Hypothalamus (tissue), 51 donors: ENCODE measurements around the gene IGF2BP2.
"Not testable (repeated sequence)": the region's sequence is repeated elsewhere in the genome, so short reads cannot be mapped to it uniquely, and the experiment has no call there.

Source experiments
- DNase-seq, 51 donors: peaks; one replicate each; lab custom pipeline; 2025; lab: John Stamatoyannopoulos, UW

The IGF2BP2 gene

DNA sequence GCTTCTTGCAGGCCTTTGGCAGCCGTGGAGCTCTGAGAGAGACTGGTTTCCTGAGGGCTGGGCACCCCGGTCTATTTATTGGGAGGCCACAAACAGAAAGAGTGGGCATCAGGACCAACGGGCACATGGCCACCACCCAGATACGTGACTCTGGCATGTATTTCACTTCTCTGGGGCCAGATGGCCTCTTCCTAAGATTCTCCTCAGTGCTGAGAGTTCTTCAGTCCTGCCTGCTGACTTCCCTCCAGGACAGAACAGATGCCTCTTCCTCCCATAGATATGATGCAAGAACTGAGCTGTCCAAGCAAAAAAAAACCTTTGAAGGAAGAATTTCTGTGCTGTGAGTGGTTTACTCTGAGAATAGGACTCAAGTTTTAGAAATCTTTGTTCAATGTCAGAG, 107.7 kb downstream of the IGF2BP2 start:
- peak in 1 of 51 donors; percentile 2 for DNase-seq

DNA sequence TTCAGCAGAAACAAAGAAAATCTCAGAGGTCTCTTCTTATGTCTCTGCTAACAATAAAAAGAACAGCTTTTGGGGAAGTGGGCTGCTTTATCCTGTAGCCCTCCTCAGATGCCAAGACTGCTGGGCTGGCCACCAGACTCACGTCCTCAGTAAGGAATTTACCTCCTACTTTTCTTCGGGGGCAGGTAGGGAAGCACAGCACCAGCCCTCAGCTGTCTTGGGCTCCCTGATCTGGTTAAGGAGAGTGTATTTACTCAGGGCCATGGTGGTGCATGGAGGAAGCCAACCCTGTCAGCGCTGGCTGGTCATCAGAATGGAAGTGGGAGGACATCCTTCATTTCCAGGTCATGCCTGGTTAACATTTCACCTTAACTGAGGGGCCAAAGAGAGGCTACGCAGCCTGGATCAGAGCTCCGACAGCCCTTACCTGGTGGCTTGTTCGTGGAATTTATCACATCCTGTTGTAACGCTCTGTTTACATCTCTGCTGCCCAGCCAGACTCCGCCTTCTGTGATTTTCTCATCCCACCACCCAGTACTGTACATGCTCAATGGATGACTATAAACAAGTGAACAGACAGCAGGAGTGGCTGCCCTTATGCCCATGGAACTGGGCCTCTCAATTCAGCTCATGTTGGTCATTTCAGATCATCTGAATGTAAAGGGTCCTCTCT, 108.3 kb downstream of the IGF2BP2 start:
- no peak for DNase-seq

DNA sequence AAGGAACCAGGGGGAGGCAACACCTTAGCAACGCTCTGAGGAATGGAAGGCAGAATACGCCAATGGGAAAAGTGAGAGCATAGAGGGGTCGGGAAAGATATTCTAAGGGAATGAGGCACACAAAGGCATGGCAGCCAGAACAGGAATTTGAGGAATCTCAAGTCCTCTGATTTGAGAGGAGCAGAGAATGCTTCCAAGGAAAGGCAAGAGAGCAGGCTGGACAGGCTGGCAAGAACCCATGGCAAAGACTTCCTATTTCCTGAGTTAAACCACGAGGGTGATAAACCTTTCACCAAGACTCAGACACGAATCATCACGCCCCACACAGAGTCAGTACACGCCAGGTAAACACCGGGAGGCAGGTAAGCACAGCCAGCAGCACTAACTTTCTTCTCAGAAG, 109.8 kb downstream of the IGF2BP2 start:
- DNase-seq = no peak

DNA sequence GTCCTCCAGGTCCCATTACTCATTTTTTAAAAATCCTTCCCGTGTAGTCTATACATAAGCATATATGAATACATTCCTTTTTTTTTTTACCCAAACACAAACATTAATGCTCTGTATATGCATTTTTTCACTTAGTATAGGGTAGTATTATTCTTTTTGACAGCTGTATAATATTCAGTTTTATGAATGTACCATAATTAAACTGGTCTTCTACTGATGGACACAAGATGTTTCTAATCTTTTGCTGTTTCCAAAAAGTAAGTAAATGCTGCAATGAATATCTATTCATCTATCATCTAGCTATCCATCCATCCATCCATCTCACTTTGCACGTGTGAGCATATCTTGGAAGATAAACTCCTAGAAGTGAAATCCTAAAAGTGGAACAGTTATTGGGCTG, 110.8 kb downstream of the IGF2BP2 start:
- no peak for DNase-seq

DNA sequence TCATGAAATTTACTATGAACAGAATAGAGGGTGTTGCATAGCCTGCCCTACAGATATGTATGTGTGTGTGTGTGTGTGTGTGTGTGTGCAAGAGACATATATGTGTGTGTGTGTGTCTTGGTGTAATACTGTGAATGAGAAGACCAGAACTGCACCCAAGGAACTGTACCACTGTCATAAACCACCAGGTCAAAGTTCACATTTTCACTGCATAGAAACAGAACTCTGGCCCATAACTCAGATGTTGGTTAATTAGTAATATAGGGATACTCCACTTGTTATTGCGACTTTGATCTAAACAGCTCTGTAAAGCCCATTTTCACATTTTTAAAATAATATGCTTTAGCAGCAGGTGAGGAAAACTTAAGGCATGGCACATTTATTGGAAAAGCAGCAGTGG, 111.8 kb downstream of the IGF2BP2 start:
- no peak for DNase-seq

DNA sequence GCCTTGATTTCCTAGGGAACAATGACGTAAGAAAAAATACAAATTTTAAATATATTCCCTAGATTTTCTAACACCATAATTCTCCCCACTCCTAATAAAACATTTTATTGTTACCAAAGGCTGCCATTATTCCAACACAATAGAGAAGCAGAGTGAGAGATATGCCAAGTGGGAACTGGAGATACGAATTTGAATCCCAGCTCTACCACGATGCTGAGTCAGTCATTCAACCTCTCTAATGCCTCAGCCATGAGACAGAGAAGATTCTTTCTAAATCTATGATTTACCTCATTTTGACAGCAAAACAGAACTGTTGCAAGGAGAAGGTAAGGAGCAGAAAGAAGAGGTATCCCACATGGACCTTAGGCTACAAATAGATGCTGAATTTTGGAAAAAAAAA, 112.5 kb downstream of the IGF2BP2 start:
- DNase-seq = no peak

DNA sequence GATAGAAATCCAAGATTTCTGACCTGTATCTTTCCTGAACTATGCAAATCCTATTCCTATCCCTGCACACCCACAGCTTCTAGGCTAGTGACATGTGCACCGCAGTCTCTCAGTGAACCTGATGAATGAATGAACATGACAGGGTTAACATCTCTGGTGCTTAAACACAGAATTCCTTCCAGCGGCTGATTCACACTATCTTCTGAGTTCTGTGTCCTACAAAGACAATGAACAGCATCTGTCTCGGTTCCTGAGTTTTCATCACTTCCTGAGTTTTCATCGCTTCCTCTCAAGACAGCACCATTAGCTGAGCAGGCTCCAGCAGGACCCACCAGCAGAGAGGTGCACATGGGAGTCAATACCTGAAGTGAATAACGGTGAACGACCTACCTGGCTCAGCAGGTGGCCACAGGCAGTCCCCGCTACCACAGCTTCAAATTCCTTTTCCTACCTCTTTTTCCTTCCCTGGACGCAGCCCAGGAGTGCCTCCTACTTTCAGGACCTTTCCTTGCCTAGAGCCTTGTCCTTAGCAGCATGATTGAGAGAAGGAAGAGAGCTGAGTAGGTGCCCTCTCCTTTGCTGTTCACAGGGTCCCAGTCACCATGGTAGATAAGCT, 113.5 kb downstream of the IGF2BP2 start:
- DNase-seq = no peak

DNA sequence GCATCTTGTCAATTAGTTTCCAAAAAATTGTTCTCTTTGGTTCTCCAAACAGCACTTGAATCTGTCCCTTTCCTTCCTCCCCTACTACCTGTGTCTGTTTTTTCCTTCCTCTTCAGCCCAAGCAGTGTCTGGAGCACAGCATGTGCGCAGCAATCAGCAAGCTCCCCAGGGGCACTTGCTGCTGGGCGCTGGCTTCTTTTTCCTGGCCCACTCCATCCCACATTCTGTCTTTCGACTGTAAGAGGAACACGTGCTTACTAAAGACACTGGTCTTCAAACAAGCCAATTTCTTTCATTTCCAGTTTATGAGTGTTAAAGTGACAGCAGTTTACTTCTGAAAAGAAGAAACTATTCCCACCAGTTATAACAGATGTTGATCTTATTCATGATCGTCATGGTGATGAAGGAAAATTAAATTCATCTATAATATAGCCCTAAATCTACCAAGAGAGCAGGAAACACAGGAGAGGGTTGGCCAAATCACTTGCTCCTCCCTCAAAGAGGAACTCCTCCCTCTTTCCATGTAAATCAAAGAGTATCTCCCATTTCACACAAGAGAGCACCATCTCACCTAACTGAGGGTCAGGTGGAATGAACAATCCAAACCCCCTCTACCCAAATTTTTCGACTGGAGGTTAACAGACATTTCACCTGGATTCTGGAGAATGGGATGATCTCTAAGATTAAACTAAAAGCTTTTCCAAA, 115.4 kb downstream of the IGF2BP2 start:
- no peak for DNase-seq

DNA sequence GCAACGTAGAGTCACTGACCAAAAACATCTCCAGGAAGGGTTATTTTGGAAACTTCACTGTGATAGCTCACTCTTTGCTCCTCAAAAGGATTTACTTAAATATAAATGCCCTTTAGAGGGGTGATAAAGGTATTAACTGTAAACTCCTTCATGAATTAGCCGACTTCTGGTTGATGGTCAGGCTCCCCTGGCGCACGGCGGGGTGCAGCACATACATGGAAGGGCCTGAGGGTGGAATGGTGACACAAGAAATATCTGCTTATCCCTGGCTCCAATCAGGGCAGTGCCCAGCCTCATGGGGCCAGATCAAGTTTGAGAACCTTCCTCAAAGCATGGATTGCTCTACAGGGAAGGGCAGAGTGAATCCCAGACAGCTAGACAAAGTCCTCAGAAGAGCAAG, 116.5 kb downstream of the IGF2BP2 start:
- DNase-seq = no peak

DNA sequence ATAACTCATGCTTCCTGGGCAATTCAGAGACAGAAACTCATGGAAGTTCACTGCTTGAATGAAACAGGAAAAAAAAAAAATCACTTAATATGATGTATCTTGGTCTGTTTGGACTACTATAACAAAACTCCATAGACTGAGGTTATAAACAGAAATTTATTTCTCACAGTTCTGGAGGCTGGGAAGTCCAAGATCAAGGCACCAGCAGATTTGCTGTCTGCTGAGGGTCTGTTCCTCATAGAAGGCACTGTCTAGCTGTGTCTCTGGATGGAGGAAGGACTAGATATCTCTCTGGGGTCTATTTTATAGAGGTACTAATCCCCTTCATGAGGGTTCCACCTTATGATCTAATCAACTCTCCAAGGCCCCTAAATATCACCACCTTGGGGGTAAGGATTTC, 119.3 kb downstream of the IGF2BP2 start:
- DNase-seq = no peak

DNA sequence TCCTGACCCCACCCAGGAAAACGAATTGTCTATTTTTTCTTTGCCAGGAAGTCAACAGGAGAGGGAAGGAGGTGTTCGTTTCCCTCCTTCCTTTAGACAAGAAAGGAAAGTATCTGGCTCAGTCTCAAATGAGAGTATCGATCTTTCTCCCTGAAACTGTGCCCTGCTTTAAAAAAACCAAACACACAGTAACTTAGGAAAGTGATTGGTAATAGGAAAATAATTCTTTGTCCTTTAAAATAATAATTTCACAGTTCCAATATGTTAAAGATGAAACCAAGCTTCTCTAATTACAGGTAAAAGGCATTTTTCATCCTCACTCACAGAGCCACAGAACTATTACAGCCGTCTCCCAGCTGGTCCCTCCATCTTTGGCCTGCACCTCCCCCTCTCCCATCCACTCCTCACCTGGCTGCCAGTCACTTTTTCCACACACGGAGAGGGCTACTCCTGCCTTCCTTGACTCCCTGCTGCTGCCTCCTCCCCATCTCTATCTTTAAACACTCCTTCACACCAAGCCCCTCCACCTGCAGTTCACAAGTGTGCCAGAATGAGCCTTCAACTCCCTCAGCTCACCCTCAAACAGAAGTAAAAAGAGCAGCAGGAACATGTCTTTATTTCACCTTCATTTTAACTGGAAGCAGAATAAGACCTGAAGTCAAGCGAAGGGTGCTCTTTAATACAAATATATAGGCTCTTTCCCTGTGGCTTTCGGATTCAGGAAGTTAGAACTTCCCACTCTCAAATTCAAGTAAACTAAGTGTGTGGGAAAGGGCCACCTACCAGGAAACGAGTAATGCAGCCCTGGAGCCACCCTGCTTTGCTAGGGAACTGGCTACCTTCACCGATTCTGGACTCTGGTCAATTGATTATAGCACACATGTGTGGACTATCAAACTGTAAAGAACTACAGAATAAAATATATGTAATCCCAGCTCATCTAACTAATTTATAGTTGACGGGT, 122.3 kb downstream of the IGF2BP2 start:
- DNase-seq = no peak

DNA sequence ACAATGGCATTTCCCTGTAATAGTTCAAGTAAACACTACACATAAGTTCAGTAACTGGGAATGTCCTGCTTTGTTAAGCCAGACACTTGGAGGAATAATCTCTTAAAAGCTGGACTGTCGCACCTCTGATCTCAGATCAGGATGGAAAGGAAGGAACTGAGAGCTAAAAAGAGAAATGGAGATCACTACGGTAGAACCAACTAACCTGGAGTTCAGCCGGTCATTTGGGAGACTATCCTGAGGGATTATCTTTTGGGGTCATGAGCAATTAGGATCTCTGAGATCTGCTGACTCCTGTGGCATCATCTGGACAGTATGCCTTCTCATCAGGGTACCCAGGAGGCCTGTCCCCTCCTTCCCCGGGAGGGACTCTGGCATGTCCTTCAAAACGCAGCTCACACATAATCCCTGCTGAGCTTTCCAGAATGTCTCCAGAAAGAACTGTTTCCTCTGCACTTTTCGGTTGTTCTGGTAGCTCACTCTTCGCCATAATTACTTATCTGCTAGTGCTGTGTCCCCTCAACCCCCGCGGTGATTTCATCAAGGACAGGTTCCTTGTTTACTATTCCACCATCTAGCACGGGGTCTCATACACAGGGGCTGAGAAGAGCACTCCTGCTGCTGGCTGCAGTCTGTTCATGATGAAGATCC, 123.1 kb downstream of the IGF2BP2 start:
- no peak for DNase-seq

DNA sequence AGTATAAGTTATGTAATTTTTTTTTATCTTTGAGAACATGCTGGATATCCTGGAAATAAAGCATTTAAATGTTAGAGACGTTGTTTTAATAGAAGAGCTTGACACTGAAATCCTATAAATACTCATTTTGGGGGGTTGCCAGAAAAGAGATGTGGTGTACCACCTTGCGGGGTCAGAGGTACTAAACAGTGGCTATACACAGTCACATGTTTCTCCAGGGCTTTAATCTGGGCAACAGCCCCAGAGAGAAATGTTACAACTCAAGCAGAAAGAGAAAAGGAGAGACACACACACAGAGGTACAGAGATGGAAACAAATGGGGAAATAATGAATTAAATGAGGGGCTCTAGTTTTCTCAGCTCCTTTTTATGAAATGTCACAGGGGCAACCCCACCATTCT, 124.9 kb downstream of the IGF2BP2 start:
- DNase-seq = no peak

DNA sequence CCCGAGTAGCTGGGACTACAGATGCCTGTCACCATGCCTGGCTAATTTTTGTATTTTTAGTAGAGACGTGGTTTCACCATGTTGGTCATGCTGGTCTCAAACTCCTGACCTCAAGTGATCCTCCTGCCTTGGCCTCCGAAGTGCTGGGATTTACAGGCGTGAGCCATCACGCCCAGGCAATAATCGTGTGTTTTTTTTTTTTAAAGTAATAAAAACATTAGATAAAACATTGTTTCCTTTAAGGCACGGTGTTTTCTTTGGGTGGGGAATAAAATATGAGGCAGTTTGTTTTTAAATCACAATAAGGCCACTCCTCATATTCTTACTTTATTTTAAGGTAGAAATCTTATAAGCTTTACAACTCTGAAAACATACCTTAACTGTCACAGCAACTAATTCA, 127.6 kb downstream of the IGF2BP2 start:
- not testable (repeated sequence) for DNase-seq

DNA sequence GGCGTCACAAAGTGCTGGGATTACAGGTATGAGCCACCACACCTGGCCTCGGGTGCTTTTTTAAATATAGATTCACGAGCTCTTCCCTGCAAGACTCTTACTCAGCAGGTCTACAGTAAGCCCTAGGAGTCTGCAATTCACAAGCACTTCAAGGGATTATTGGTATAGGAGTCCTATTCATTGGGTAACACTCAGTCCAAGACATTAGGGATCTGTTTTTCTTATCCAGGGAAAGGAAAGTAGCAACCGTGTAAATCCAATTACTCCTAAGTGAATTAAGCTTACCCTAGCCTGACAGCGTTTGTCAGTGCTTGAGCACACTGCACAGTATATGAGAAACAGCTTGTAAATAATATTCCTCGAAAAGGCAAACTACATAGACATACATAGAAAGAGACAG, 128.8 kb downstream of the IGF2BP2 start:
- no peak for DNase-seq

DNA sequence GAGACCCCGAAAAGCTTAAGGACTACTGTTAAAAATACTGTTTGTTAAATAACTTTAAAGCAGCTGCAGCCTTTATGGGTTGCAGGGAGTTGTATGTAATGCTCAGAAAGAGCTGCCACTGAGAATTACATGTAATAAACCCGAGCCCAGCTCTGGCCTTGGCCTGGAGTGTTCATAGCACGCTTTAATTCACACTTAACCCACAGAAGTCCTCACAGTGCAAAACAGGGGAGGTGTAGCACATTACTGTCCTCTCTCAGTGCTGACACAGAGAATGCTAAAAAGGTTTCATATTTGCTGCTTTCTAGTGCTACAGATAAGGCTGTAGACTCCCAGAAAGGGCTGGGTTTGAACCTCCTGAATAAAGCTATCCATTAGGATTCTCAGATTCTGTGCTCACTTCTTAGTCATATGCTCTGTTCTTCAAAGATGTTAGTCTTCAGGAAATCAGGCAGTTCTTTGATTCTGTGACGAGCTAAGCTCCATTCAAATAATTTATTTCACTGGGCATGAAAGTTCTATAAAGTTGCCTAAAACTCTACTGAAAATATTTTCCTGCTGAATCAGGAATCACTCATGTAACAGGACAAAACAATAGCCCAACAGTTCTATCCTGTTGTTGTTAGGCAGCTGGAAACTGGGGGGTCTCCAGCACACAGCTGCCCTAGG, 130.7 kb downstream of the IGF2BP2 start:
- no peak for DNase-seq

DNA sequence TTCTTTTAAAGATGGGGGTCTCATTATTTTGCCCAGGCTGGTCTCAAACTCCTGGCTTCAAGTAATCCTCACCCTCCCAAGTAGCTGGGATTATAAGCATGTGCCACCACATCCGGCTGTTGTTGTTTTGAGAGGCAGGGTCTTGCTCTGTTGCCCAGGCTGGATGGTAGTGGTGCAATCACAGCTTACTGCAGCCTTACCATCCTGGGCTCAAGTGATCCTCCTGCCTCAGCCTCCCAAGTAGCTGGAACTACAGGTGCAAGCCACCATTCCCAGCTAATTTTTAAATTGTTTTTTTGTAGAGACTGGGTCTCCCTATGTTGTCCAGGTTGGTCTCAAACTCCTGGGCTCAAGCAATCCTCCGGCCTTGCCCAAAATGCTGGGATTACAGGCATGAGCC, 133.2 kb downstream of the IGF2BP2 start:
- no peak for DNase-seq

DNA sequence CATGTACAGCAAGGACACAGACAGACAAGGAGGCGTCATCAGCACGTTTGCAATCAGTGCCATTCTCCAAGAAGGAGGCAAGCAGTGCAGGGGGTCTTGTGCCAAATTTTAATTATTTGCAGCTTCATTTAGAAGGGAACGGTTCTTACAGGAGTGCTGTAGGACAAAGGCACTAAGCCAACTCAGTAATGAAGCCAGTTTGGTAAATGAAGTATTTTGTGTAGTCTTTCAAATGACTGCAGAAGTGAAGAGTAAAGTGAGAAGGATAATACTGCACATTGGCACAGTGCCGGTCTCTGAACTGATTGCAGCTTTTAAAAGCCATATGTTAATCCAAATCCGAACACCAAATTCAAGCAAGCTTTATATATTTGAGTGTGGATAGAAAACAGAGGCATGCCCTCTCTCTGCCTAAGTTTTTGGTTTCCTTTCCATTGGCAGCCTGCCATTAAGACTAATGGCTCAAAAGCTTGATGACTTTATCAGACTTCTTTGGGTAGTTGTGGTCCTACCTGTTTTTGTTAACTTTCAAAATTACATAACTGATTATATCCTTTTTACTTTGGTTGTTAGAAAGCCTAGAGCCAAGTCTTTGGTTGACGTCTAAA, 137.5 kb downstream of the IGF2BP2 start:
- DNase-seq = no peak

DNA sequence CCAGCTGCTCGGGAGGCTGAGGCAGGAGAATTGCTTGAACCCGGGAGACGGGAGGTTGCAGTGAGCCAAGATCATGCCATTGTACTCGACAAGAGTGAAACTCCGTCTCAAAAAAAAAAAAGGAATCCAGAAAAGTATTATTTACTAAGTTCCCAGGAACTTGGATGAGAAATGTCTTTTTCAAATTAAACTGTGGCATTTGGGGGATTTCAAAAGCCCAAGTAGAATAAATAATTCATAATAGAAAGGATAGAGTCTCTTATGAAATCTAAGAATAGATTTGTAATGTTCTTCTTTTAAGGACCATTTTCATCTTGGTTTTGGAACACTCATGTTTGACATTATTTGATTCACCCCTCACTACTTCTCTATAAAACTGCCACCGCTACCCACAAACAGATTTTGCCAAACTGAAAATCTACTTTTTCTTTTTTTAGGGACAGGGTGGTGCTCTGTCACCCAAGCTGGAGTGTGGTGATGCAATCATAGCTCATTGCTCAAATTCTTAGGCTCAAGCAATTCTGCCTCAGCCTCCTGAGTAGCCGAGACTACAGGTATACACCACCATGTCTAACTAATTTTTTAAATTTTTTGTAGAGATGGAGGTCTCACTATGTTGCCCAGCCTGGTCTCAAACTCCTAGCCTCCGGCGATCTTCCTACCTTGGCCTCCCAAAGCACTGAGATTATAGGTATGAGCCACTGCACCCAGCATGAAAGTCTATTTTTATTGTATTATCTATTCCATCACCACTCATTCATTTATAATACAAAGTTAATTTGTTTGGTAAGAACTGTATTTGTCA, 139.4 kb downstream of the IGF2BP2 start:
- DNase-seq = no peak
